Measurements from ENCODE around the gene KLHDC8A. TPM values are rescaled to one million over a fixed set of nuclear protein-coding genes. Genes with fewer than 3 reads are reported as not detected.

The KLHDC8A gene
- total and polyA plus RNA-seq, 2 of the 13 experiments (the other 11 are each of a cell fraction or from before 2014, with no cell fraction given), result not detected

DNA sequence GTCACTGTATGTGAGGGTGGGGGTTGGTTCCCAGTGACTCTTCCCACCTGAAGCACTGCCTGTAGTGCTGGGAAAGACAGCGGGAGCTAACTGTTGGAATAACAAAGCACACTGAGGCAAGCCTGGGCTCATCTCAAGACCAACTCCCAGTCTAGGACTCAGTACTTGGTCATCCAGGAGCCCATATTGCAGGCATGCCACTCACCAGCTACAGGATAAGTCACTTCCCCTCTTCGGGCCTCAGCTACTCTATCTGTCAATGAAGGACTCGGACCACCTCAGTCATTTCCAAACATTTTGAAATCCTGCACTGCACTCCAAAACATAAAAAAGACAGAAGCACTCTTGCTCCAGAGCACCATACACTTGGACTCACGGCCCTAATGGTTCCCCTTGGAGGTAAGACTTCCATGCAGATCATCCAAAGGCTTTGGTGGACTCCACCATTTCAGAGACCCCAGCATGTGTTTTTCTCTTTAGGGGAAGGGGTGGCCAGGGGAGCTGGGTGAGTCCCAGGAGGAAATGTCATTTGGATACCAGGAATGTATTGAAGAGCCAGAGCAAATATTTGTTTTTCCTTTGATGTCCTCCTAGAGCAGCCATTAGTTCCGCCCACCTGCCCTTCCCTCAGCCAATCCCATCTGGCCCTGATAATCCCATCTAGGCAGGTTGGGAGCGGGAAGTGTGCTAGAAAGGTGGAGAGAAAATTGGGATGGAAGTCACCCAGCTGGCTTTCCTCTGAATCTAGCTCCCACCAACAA, 38.3 kb downstream of the KLHDC8A start (continued):
- TF ChIP-seq, protein P1, sequence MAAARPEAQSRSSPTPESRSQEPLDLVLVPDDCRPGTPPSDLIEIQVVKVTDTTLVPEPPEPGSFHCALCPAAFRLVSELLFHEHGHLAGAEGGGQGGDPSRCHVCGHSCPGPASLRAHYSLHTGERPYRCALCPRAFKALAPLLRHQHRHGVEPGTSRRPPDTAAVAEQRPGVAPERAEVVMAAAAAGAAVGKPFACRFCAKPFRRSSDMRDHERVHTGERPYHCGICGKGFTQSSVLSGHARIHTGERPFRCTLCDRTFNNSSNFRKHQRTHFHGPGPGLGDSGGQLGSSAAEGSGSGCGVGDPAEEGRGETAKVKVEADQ (CRISPR knock-in tag; IDR thresholded peaks at IDR 0.05; ENCODE audit: borderline replicate concordance), result no peak
- TF ChIP-seq KLF16 (CRISPR knock-in tag; IDR thresholded peaks at IDR 0.05), result no peak
- TF ChIP-seq TBL1XR1 (IDR thresholded peaks at IDR 0.05; ENCODE audit: borderline replicate concordance, low read length, partially characterized antibody), result no peak
- TF ChIP-seq, protein P2, sequence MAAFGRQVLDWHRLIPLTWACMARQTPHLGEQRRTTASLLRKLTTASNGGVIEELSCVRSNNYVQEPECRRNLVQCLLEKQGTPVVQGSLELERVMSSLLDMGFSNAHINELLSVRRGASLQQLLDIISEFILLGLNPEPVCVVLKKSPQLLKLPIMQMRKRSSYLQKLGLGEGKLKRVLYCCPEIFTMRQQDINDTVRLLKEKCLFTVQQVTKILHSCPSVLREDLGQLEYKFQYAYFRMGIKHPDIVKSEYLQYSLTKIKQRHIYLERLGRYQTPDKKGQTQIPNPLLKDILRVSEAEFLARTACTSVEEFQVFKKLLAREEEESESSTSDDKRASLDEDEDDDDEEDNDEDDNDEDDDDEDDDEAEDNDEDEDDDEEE (CRISPR knock-in tag; IDR thresholded peaks at IDR 0.05), result no peak
- TF ChIP-seq SPEN (CRISPR knock-in tag; IDR thresholded peaks at IDR 0.05; ENCODE audit: low read depth), result no peak
- no peak for TF ChIP-seq NCOR1 (IDR thresholded peaks at IDR 0.05; ENCODE audit: borderline replicate concordance, low read length)
- TF ChIP-seq MEIS2 (CRISPR knock-in tag; IDR thresholded peaks at IDR 0.05), result no peak
- TF ChIP-seq, protein P3, sequence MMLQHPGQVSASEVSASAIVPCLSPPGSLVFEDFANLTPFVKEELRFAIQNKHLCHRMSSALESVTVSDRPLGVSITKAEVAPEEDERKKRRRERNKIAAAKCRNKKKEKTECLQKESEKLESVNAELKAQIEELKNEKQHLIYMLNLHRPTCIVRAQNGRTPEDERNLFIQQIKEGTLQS (CRISPR knock-in tag; IDR thresholded peaks at IDR 0.05), result no peak
- TF ChIP-seq ZNF772 (CRISPR knock-in tag; IDR thresholded peaks at IDR 0.05), result no peak
- TF ChIP-seq NFYB (CRISPR knock-in tag; IDR thresholded peaks at IDR 0.05), result peak; percentile 65
- no peak for TF ChIP-seq MAF1 (CRISPR knock-in tag; IDR thresholded peaks at IDR 0.05; ENCODE audit: borderline replicate concordance)
- no peak for TF ChIP-seq FOXP1 (IDR thresholded peaks at IDR 0.05)
- TF ChIP-seq FOXP1 (CRISPR knock-in tag; IDR thresholded peaks at IDR 0.05), result no peak
- TF ChIP-seq BRCA1 (CRISPR knock-in tag; IDR thresholded peaks at IDR 0.05), result no peak
- TF ChIP-seq, protein P4, sequence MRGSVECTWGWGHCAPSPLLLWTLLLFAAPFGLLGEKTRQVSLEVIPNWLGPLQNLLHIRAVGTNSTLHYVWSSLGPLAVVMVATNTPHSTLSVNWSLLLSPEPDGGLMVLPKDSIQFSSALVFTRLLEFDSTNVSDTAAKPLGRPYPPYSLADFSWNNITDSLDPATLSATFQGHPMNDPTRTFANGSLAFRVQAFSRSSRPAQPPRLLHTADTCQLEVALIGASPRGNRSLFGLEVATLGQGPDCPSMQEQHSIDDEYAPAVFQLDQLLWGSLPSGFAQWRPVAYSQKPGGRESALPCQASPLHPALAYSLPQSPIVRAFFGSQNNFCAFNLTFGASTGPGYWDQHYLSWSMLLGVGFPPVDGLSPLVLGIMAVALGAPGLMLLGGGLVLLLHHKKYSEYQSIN (CRISPR knock-in tag; IDR thresholded peaks at IDR 0.05; ENCODE audit: borderline replicate concordance), result no peak
- TF ChIP-seq, protein P5, sequence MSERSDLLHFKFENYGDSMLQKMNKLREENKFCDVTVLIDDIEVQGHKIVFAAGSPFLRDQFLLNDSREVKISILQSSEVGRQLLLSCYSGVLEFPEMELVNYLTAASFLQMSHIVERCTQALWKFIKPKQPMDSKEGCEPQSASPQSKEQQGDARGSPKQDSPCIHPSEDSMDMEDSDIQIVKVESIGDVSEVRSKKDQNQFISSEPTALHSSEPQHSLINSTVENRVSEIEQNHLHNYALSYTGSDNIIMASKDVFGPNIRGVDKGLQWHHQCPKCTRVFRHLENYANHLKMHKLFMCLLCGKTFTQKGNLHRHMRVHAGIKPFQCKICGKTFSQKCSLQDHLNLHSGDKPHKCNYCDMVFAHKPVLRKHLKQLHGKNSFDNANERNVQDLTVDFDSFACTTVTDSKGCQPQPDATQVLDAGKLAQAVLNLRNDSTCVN (CRISPR knock-in tag; IDR thresholded peaks at IDR 0.05; ENCODE audit: borderline replicate concordance), result no peak
- TF ChIP-seq, protein P6, sequence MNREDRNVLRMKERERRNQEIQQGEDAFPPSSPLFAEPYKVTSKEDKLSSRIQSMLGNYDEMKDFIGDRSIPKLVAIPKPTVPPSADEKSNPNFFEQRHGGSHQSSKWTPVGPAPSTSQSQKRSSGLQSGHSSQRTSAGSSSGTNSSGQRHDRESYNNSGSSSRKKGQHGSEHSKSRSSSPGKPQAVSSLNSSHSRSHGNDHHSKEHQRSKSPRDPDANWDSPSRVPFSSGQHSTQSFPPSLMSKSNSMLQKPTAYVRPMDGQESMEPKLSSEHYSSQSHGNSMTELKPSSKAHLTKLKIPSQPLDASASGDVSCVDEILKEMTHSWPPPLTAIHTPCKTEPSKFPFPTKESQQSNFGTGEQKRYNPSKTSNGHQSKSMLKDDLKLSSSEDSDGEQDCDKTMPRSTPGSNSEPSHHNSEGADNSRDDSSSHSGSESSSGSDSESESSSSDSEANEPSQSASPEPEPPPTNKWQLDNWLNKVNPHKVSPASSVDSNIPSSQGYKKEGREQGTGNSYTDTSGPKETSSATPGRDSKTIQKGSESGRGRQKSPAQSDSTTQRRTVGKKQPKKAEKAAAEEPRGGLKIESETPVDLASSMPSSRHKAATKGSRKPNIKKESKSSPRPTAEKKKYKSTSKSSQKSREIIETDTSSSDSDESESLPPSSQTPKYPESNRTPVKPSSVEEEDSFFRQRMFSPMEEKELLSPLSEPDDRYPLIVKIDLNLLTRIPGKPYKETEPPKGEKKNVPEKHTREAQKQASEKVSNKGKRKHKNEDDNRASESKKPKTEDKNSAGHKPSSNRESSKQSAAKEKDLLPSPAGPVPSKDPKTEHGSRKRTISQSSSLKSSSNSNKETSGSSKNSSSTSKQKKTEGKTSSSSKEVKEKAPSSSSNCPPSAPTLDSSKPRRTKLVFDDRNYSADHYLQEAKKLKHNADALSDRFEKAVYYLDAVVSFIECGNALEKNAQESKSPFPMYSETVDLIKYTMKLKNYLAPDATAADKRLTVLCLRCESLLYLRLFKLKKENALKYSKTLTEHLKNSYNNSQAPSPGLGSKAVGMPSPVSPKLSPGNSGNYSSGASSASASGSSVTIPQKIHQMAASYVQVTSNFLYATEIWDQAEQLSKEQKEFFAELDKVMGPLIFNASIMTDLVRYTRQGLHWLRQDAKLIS (CRISPR knock-in tag; IDR thresholded peaks at IDR 0.05), result no peak
- TF ChIP-seq, protein P7, sequence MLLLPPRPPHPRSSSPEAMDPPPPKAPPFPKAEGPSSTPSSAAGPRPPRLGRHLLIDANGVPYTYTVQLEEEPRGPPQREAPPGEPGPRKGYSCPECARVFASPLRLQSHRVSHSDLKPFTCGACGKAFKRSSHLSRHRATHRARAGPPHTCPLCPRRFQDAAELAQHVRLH (CRISPR knock-in tag; IDR thresholded peaks at IDR 0.05; ENCODE audit: borderline replicate concordance, low read depth), result no peak; the same call in 1 of the 2 replicates
- TF ChIP-seq MED1 (CRISPR knock-in tag; IDR thresholded peaks at IDR 0.05), result peak; percentile 41; the same call in 1 of the 2 replicates

Data from HepG2 (cell line).